Measurements from ENCODE around the gene LSM14A. TPM values are rescaled to one million over a fixed set of nuclear protein-coding genes. Genes with fewer than 3 reads are reported as not detected.

LSM14A gene
- total and polyA plus RNA-seq, 9 of the 15 experiments (the other 6 are each of a cell fraction or from before 2014, with no cell fraction given) = 19.5 to 150 (median 95.1) TPM

DNA sequence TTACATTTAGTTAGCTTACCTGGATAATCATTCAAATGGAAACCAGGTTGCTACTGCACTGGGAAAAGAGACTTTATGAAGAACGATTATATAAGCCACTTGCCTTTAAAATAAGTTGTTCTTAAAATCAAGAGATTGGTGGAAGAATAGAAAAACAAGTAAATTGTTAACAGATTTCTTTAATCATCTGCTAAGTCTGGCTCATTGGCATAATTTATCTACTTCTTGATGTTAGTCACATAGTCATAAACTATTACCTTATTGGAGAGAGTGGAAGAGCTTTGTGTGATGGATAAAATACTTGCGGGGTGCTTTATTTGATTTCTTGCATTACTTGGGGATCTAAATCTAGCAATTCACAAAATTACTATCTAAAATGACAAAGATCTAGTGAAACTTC is 6.8 kb downstream of the LSM14A start:
- Histone ChIP-seq H2AFZ (ENCODE audit: low read depth, low read length) (no peak overlapping the region), H3K4me1 (replicated peaks in 1 of 2; ENCODE audit: control insufficient read depth in 2 of 2, insufficient read depth in 2 of 2, low read length in 2 of 2) (peaks cover 15 to 37% of the 10 kb centered on the region in 2 experiments), H3K9ac (ENCODE audit: insufficient read depth in 1 of 2, low read depth in 2 of 2, low read length in 2 of 2) (no peak overlapping the region), H3K9me3 (replicated peaks; ENCODE audit: control insufficient read depth, insufficient read depth, low read depth, low read length) (no peaks in the 10 kb centered on the region), H3K9me1 (ENCODE audit: control insufficient read depth, insufficient read depth, low read length) (peaks cover 2% of the 10 kb centered on the region), H3K36me3 (ENCODE audit: control insufficient read depth, insufficient read depth, low read length) (peaks cover 38% of the 10 kb centered on the region), H3K27me3 (ENCODE audit: control insufficient read depth in 2 of 2, insufficient read depth in 2 of 2, low read length in 2 of 2) (no peaks in the 10 kb centered on the region), H3K27ac (ENCODE audit: extremely low read depth, low read depth, low read length) (no peak overlapping the region), H3K4me2 (ENCODE audit: insufficient read depth, low read length) (no peak overlapping the region), H3K4me3 (no peak overlapping the region), H4K20me1 (replicated peaks; ENCODE audit: control insufficient read depth, insufficient read depth, low read length) (peaks cover 36% of the 10 kb centered on the region), H3K79me2 (ENCODE audit: control insufficient read depth, insufficient read depth, low read length) (peaks cover 99% of the 10 kb centered on the region)
- ChIA-PET CTCF (ENCODE audit: low intra/inter-chr PET ratio) (interaction anchor here (0.6 kb wide), 1 partner anchor 14 kb away, joined by 4 read pairs; no protein-coding TSS in a partner anchor), POLR2A (interaction anchor here (1.8 to 2.3 kb wide), 2 partner anchors 8 to 10 kb away, joined by 9 to 12 read pairs; no protein-coding TSS in a partner anchor)
- FAIRE-seq = no peak
- no peak for ATAC-seq
- WGBS (ENCODE audit: insufficient coverage, low coverage, missing lambda C conversion rate) = 40% methylated on average over 2 of the region's 2 CpGs
- TF ChIP-seq RCOR1 (IDR thresholded peaks at IDR 0.05; ENCODE audit: borderline replicate concordance in 1 of 2, low read depth in 2 of 2, low read length in 2 of 2) = no peak
- TF ChIP-seq NR0B1 (IDR thresholded peaks at IDR 0.05; ENCODE audit: partially characterized antibody) = no peak
- DNase-seq (ENCODE audit: extremely low read depth in 1 of 4, low spot score in 3 of 4) = no peak
- BruUV-seq (replicated peaks) = no TSS peak
- intact Hi-C loops (cut with micrococcal nuclease) = no loop called here
- in situ Hi-C loops (cut with MboI) = no loop called here

DNA sequence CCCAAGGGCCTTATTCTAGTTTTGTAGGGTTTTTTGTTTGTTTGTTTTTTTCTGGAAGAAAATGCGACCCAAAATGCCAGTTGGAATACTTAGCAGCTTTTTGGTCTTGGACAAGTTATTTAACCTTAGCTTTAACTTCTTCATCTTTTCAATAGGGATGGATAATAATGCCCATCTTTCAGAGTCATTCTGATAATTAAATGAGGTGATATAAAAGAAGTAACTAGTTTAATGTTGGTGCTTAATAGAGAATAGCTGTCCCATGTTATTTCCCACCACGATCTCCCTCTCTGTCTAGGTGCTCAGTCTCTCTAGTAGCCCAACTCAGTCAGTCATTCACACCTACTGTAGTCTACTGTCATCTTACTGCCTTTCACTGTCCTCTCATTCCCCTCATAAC is 8.0 kb downstream of the LSM14A start:
- POLR2A ChIA-PET = interaction anchor here (1.1 kb wide), 1 partner anchor 9 kb away, joined by 3 read pairs; no protein-coding TSS in a partner anchor

More for the DNA sequence above, 8.0 kb downstream of the LSM14A start:
- Histone ChIP-seq H2AFZ (ENCODE audit: low read depth, low read length) (no peak overlapping the region), H3K9me1 (ENCODE audit: control insufficient read depth, insufficient read depth, low read length) (peaks cover 2% of the 10 kb centered on the region), H3K9ac (ENCODE audit: insufficient read depth in 1 of 2, low read depth in 2 of 2, low read length in 2 of 2) (no peak overlapping the region), H3K36me3 (ENCODE audit: control insufficient read depth, insufficient read depth, low read length) (peaks cover 31% of the 10 kb centered on the region), H3K79me2 (ENCODE audit: control insufficient read depth, insufficient read depth, low read length) (peaks cover 99% of the 10 kb centered on the region), H4K20me1 (replicated peaks; ENCODE audit: control insufficient read depth, insufficient read depth, low read length) (peaks cover 35% of the 10 kb centered on the region), H3K4me1 (replicated peaks in 1 of 2; ENCODE audit: control insufficient read depth in 2 of 2, insufficient read depth in 2 of 2, low read length in 2 of 2) (peaks cover 12 to 32% of the 10 kb centered on the region in 2 experiments), H3K9me3 (replicated peaks; ENCODE audit: control insufficient read depth, insufficient read depth, low read depth, low read length) (no peaks in the 10 kb centered on the region), H3K4me2 (ENCODE audit: insufficient read depth, low read length) (no peak overlapping the region), H3K27me3 (ENCODE audit: control insufficient read depth in 2 of 2, insufficient read depth in 2 of 2, low read length in 2 of 2) (no peaks in the 10 kb centered on the region), H3K27ac (ENCODE audit: extremely low read depth, low read depth, low read length) (no peak overlapping the region), H3K4me3 (no peak overlapping the region)
- CTCF ChIA-PET (ENCODE audit: low intra/inter-chr PET ratio) = no interaction called here
- DNase-seq (ENCODE audit: extremely low read depth in 1 of 4, low spot score in 3 of 4) (no peak), FAIRE-seq (no peak), ATAC-seq (peak; percentile 35; the same call in 2 of the 3 replicates)
- in situ Hi-C loops (cut with MboI) = no loop called here
- TF ChIP-seq ZSCAN32 (CRISPR knock-in tag; IDR thresholded peaks at IDR 0.05) (no peak), NFIC (IDR thresholded peaks at IDR 0.05) (no peak), ZNF274 (IDR thresholded peaks at IDR 0.05; ENCODE audit: borderline replicate concordance, low read depth, low read length) (no peak), NONO (IDR thresholded peaks at IDR 0.05; ENCODE audit: low read depth in 2 of 2, low read length in 1 of 2) (no peak), ZNF561 (CRISPR knock-in tag; conservative IDR thresholded peaks at IDR 0.05) (no peak)
- 64% methylated on average over 2 of the region's 2 CpGs for WGBS (ENCODE audit: insufficient coverage, low coverage, missing lambda C conversion rate)
- BruUV-seq (replicated peaks) = no TSS peak
- intact Hi-C loops (cut with micrococcal nuclease) = no loop called here

Data from K562 (cell line).